Astrocyte of the cerebellum (primary cell): ENCODE data around the gene ALLC.

Experiments used
- DNase-seq: peaks from one replicate; pipeline ENCODE4 v3.0.0-alpha.2; 2011; ENCODE audit warnings: low read depth
- H3K4me3 ChIP-seq: 2 replicates; pipeline ENCODE4 v1.5.1; 2011; ENCODE audit warnings: mild to moderate bottlenecking, low read depth, low read length, moderate library complexity
- CTCF ChIP-seq: IDR thresholded peaks from 2 replicates; pipeline ENCODE4 v1.5.1; 2012; ENCODE audit warnings: low read length, low read depth, moderate library complexity, mild to moderate bottlenecking; ENCODE audit errors: missing control alignments
- in situ Hi-C: cut with HindIII; loops from 2 replicates; pipeline ENCODE4 v1.10.0; 2017; ENCODE audit warnings: low sequenced_read_pairs

Gene ALLC

GRCh38 chr2:3742743-3743508, 84.9 kb downstream of the ALLC start:
- TF ChIP-seq CTCF = no peak
- in situ Hi-C loops = no loop called here
- H3K4me3 ChIP-seq = no peak overlapping the region
- DNase-seq = no peak

- in situ Hi-C loops = no loop called here
- no peak overlapping the region for H3K4me3 ChIP-seq
- TF ChIP-seq CTCF = no peak
- DNase-seq = no peak
Observed at GRCh38 chr2:3743951-3744555, 86.1 kb downstream of the ALLC start.

GRCh38 chr2:3745920-3746319, 87.9 kb downstream of the ALLC start:
- in situ Hi-C loops = no loop called here
- DNase-seq = no peak
- no peak for TF ChIP-seq CTCF
- H3K4me3 ChIP-seq = no peak overlapping the region

GRCh38 chr2:3747032-3747654, 89.1 kb downstream of the ALLC start:
- TF ChIP-seq CTCF = no peak
- no peak for DNase-seq
- in situ Hi-C loops = no loop called here

GRCh38 chr2:3747826-3748225, 89.8 kb downstream of the ALLC start:
- in situ Hi-C loops = no loop called here
- no peak for TF ChIP-seq CTCF
- DNase-seq = no peak
- H3K4me3 ChIP-seq = no peak overlapping the region

More at GRCh38 chr2:3747032-3747654, 89.1 kb downstream of the ALLC start:
- no peak overlapping the region for H3K4me3 ChIP-seq

- in situ Hi-C loops = no loop called here
- no peak overlapping the region for H3K4me3 ChIP-seq
- TF ChIP-seq CTCF = no peak
- DNase-seq = no peak
Observed at GRCh38 chr2:3749201-3749600, 91.2 kb downstream of the ALLC start.
